GM12864 (cell line): ENCODE results near the gene PACS1.

Experiments
- DNase-seq: peaks from one replicate; pipeline ENCODE4 v3.0.0-alpha.2; 2011; ENCODE audit warnings: low read depth
- H3K4me3 ChIP-seq: 2 replicates; pipeline ENCODE4 v1.5.1; 2011; ENCODE audit warnings: mild to moderate bottlenecking, low read depth, low read length, control low read depth
- TF ChIP-seq, protein P1 (sequence below): IDR thresholded peaks from 2 replicates; pipeline ENCODE4 v1.5.1; 2011; ENCODE audit warnings: low read depth, mild to moderate bottlenecking, moderate library complexity, low read length, control low read depth, inconsistent platforms; ENCODE audit errors: missing control alignments

Gene PACS1

DNA sequence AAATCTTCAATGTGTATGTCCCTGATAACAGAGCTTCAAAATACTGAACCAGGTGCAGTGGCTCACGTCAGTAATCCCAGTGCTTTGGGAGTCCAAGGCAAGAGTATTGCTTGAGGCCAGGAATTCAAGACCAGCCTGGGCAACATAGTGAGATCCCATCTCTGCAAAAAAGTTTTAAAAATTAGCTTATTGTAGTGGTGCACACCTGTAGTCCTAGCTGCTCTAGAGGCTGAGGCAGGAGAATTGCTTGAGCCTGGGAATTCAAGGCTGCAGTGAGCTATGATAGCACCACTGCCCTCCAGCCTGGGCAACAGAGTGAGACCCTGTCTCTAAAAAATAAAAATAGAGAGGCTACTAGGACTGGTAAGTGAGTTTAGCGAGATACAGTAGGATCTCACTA lies 84.0 kb downstream of the PACS1 start:
- no peak overlapping the region for H3K4me3 ChIP-seq
- TF ChIP-seq, protein P1, sequence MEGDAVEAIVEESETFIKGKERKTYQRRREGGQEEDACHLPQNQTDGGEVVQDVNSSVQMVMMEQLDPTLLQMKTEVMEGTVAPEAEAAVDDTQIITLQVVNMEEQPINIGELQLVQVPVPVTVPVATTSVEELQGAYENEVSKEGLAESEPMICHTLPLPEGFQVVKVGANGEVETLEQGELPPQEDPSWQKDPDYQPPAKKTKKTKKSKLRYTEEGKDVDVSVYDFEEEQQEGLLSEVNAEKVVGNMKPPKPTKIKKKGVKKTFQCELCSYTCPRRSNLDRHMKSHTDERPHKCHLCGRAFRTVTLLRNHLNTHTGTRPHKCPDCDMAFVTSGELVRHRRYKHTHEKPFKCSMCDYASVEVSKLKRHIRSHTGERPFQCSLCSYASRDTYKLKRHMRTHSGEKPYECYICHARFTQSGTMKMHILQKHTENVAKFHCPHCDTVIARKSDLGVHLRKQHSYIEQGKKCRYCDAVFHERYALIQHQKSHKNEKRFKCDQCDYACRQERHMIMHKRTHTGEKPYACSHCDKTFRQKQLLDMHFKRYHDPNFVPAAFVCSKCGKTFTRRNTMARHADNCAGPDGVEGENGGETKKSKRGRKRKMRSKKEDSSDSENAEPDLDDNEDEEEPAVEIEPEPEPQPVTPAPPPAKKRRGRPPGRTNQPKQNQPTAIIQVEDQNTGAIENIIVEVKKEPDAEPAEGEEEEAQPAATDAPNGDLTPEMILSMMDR: no peak
- DNase-seq: no peak

DNA sequence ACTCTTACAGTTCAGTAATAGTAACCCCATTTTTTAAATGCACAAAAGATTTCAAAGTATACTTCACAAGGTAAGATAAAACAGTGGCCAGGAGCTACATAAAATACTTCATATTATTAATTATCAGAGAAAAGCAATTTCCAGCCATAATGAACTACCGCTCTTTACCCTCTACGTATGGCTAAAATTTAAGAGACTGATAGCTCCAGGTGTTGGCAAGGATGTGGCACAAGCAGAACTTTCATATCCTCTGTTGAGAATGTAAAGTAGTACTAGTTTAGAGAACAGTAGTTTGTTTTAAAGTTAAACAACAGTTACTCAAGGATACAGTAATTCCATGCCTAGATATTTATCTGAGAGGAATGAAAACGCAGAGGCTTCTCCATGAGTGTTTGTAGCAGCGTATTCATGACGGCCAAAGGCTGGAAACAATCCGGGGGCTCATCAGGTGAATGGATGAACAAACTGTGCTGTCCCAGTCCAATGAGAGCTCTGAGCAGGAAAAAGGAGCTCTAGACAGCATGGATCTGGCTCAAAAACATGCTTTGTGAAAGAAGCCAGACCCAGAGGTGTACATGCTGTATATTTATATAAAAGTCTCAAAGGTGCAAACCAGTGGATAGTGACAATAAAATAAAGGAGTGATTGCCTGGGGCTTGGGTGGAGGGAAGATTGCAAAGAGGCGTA lies 85.5 kb downstream of the PACS1 start:
- H3K4me3 ChIP-seq: no peak overlapping the region
- no peak for DNase-seq
- TF ChIP-seq, protein P1: no peak

DNA sequence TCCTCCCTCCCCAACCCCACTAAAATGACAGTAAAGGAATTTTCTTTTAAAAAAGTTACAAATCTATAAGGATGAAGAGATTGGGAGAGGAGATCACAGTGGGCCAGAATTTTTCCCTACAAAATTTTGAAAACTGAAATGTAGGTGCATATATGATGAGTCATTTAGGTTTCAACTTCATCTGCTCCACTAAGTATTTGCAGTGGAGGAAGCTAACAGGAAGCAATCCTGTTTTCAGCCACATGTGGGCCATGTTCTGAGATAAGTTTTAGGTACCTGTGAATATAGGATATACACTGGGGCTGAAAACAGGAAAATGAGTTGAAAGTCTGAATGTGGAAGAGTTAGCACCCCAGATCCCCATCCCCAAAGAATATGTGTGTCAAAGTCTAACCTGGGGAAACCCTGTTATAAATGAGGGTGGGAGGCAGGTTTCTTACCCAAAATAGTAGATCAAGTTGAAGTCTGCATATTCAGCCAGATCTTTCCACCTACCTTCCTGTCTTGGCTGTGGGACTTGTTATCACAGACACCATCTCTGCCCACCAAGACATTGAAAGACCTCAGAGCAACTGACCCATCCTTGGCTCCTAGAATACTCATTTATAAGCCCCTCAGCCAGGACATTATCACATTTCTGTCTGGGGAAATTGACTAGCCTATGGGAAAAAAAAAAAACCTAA lies 87.3 kb downstream of the PACS1 start:
- DNase-seq: no peak
- TF ChIP-seq, protein P1: no peak
- no peak overlapping the region for H3K4me3 ChIP-seq

- no peak for DNase-seq
- TF ChIP-seq, protein P1: no peak
- H3K4me3 ChIP-seq: no peak overlapping the region
These were observed 88.1 kb downstream of the PACS1 start for GRCh38 chr11:66158156-66158555.

DNA sequence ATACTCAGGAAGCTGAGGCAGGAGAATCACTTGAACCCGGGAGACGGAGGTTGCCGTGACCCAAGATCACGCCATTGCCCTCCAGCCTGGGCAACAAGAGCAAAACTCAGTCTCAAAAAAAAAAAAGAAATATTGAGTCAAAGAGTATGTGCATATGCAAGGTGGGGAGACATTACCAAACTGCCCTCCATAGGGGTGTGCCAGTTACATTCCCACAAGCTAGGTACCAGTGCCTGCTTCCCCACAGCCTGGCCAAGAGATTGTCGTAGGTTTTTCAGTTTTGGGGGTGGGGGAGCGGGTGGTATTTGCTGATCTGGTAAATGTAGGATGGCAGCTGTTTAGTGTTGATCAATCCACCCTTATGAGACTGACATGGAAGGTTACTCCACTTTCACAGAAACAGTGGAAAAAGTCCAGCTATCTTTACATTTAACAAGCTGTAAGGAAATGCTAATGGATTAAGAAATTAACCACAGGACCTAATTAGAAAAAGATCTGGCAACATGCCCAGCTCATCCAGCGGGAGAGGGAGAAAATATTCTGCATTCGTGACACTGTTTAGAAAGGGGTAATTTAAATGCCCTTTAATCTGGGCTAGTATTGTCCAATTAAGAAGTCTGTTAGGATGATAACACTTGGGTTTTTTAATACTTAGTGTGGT lies 89.4 kb downstream of the PACS1 start:
- DNase-seq: no peak

GRCh38 chr11:66160709-66161108 lies 90.6 kb downstream of the PACS1 start:
- TF ChIP-seq, protein P1: no peak
- H3K4me3 ChIP-seq: no peak overlapping the region
- DNase-seq: no peak

More for the DNA sequence above, 89.4 kb downstream of the PACS1 start:
- H3K4me3 ChIP-seq: no peak overlapping the region
- TF ChIP-seq, protein P1: no peak
